ENCODE data around the gene DENND6B.

Gene DENND6B

DNA sequence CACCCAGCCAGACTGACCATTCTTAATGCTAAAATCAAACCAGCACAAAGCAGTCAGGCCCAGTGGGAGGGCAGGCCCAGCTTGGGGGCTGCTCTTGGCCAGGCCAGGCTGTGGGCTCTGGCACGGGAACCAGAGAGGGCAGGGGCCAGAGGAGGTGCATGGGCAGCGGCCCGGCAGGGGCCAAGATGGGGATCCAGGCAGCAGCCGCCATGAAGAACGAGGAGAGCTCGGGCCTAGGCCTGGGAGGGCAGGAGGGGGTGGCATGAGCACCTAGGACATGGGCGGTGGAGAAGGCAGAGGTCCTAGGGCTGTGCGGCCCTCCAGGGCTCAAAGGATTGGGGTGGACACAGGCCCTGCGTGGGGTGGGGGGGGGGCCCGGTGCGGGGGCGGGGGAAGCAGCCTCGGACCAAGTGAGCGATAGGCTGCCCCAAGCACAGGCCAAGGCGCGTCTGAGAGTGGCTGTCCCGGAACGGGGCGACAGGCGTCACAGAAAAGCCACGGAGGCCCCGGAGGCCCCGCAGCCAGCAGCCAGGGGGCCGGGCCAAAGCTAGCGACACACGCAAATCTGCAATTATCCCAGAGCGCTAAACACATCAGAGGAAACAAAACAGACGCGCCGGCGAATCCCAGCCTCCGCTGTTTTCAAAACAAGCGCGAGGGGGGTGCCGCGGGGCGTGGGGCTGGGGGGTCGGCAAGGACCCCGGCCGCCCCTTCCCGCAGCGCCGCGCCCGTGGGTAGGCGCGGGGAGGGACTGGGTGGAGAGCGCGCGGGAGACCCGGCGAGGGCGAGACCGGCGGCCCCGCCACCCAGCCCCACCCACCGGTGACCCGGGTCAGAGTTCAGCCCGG, 27.7 kb downstream of the DENND6B start:
- TF ChIP-seq MYC (IDR thresholded peaks at IDR 0.05; ENCODE audit: low read depth, low read length) (no peak), POLR2A (IDR thresholded peaks at IDR 0.05; ENCODE audit: extremely low read depth, insufficient read length) (no peak)
- TF ChIP-seq, protein P1, sequence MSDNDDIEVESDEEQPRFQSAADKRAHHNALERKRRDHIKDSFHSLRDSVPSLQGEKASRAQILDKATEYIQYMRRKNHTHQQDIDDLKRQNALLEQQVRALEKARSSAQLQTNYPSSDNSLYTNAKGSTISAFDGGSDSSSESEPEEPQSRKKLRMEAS (IDR thresholded peaks at IDR 0.05; ENCODE audit: low read depth, low read length): no peak
- TF ChIP-seq, protein P2, sequence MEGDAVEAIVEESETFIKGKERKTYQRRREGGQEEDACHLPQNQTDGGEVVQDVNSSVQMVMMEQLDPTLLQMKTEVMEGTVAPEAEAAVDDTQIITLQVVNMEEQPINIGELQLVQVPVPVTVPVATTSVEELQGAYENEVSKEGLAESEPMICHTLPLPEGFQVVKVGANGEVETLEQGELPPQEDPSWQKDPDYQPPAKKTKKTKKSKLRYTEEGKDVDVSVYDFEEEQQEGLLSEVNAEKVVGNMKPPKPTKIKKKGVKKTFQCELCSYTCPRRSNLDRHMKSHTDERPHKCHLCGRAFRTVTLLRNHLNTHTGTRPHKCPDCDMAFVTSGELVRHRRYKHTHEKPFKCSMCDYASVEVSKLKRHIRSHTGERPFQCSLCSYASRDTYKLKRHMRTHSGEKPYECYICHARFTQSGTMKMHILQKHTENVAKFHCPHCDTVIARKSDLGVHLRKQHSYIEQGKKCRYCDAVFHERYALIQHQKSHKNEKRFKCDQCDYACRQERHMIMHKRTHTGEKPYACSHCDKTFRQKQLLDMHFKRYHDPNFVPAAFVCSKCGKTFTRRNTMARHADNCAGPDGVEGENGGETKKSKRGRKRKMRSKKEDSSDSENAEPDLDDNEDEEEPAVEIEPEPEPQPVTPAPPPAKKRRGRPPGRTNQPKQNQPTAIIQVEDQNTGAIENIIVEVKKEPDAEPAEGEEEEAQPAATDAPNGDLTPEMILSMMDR (IDR thresholded peaks at IDR 0.05; ENCODE audit: low read depth, low read length): no peak
- DNase-seq (ENCODE audit: low read depth): no peak
- H3K4me3 ChIP-seq (ENCODE audit: low read depth, low read length): no peak overlapping the region

DNA sequence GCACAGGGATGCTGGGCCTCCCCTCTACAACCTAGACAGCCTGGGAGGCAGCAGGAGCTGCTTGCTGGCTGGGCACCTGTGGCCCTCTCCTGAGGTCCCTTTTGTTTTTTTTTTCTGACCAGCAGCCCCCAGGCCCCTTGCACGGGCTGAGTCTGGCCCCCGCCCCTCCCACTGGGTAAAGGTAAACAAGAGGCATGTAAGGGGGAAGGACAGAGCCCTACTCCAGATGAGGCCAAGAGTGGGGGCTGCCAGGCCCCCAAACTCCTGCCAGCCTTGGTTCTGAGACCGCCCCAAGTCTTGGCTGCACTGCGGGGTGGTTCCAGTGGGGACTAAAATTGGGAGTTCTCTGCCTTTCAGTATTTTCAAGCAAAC, 28.6 kb downstream of the DENND6B start:
- no peak for TF ChIP-seq POLR2A (IDR thresholded peaks at IDR 0.05; ENCODE audit: extremely low read depth, insufficient read length)
- TF ChIP-seq, protein P1 (IDR thresholded peaks at IDR 0.05; ENCODE audit: low read depth, low read length): no peak
- TF ChIP-seq, protein P2 (IDR thresholded peaks at IDR 0.05; ENCODE audit: low read depth, low read length): no peak
- no peak for TF ChIP-seq MYC (IDR thresholded peaks at IDR 0.05; ENCODE audit: low read depth, low read length)
- no peak overlapping the region for H3K4me3 ChIP-seq (ENCODE audit: low read depth, low read length)
- DNase-seq (ENCODE audit: low read depth): no peak

DNA sequence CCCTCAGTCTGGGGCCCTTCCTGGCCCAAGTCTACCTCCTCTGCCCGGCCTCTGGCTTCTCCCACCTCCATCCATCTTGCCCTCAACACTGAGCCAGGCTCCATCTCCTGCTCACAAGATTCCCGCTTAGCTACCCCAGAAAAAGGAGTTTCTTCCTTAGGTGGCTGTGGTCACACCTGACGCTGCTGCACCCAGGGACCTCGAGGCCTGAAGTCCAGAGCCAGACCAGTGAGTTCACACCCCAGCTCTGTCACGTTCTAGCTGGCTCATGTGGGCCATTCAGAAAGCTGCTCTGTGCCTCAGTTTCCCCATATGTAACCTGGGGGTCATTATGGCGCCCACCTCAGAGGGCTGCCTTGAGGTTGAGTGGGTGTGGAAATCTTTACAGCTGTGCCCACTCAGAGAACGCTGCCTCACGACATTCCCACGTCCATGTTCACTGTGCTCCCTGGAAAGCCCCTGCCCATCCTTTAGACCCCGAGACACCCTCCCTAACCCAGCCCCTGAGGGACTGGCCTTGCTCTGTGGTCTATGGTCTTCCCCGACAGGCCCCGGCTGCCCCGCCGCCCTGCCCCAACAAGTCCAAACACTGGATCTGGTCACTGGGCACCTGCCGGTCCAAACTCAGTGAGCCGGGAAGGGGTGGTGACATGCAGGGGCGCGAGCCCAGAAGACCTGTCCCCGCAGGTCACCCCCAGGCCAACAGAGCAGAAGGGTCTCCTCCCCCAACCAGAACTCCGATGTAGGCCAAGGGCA, 29.1 kb downstream of the DENND6B start:
- DNase-seq (ENCODE audit: low read depth): no peak
- no peak overlapping the region for H3K4me3 ChIP-seq (ENCODE audit: low read depth, low read length)
- TF ChIP-seq, protein P1 (IDR thresholded peaks at IDR 0.05; ENCODE audit: low read depth, low read length): no peak
- TF ChIP-seq, protein P2 (IDR thresholded peaks at IDR 0.05; ENCODE audit: low read depth, low read length): no peak
- no peak for TF ChIP-seq MYC (IDR thresholded peaks at IDR 0.05; ENCODE audit: low read depth, low read length)
- no peak for TF ChIP-seq POLR2A (IDR thresholded peaks at IDR 0.05; ENCODE audit: extremely low read depth, insufficient read length)

GRCh38 chr22:50296658-50297490, 29.9 kb downstream of the DENND6B start:
- no peak overlapping the region for H3K4me3 ChIP-seq (ENCODE audit: low read depth, low read length)
- DNase-seq (ENCODE audit: low read depth): no peak
- TF ChIP-seq, protein P2 (IDR thresholded peaks at IDR 0.05; ENCODE audit: low read depth, low read length): no peak
- TF ChIP-seq POLR2A (IDR thresholded peaks at IDR 0.05; ENCODE audit: extremely low read depth, insufficient read length) (no peak), MYC (IDR thresholded peaks at IDR 0.05; ENCODE audit: low read depth, low read length) (no peak)
- TF ChIP-seq, protein P1 (IDR thresholded peaks at IDR 0.05; ENCODE audit: low read depth, low read length): no peak

DNA sequence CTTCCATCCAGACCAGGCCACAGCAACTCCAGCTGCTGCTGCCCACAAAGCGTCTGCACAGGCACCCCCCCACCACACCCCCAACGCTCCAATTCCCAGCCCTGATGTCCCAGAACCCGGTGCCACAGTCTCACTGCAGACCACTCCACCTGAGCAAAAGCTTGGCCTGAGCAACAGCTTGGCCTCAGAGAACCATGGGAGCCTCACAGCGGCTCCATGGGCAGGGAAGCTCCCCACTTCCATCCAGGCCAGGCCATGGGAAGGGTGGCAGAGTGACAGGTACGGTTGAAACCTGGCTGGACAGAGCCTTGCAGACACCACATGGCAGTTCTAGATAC, 32.5 kb downstream of the DENND6B start:
- DNase-seq (ENCODE audit: low read depth): no peak
- TF ChIP-seq, protein P2 (IDR thresholded peaks at IDR 0.05; ENCODE audit: low read depth, low read length): no peak
- TF ChIP-seq, protein P1 (IDR thresholded peaks at IDR 0.05; ENCODE audit: low read depth, low read length): no peak
- TF ChIP-seq POLR2A (IDR thresholded peaks at IDR 0.05; ENCODE audit: extremely low read depth, insufficient read length) (no peak), MYC (IDR thresholded peaks at IDR 0.05; ENCODE audit: low read depth, low read length) (no peak)
- no peak overlapping the region for H3K4me3 ChIP-seq (ENCODE audit: low read depth, low read length)
